NCI-H460 (cell line): ENCODE data around the gene PRDM16. TPM values are rescaled to one million over a fixed set of nuclear protein-coding genes. Genes with fewer than 3 reads are reported as not detected.

Experiments
- DNase-seq: peaks from one replicate; pipeline ENCODE4 v3.0.0-alpha.2; 2016; ENCODE audit warnings: low read depth; ENCODE audit errors: extremely low read depth
- total RNA-seq: library from RNA; depleted of rRNA; stranded (reverse); fragments of >200 nt; shearing (Covaris generic); gene quantifications from 2 replicates; pipeline ENCODE4 v1.2.3, GENCODE V29; 2014

PRDM16 gene
- total RNA-seq, 1 experiment from 2014 or later: 2.2 TPM

GRCh38 chr1:3266870-3267549, 198.0 kb downstream of the PRDM16 start:
- no peak for DNase-seq

GRCh38 chr1:3267550-3268270, 198.7 kb downstream of the PRDM16 start:
- DNase-seq: no peak

GRCh38 chr1:3268281-3268680, 199.3 kb downstream of the PRDM16 start:
- no peak for DNase-seq

- DNase-seq: no peak
Observed at GRCh38 chr1:3270403-3271245, 201.6 kb downstream of the PRDM16 start.

- DNase-seq: no peak
Observed at GRCh38 chr1:3271866-3272265, 202.9 kb downstream of the PRDM16 start.

GRCh38 chr1:3272321-3273045, 203.5 kb downstream of the PRDM16 start:
- DNase-seq: no peak

GRCh38 chr1:3273447-3273846, 204.4 kb downstream of the PRDM16 start:
- no peak for DNase-seq

- no peak for DNase-seq
Observed at GRCh38 chr1:3274972-3275371, 206.0 kb downstream of the PRDM16 start.

GRCh38 chr1:3275471-3276340, 206.7 kb downstream of the PRDM16 start:
- no peak for DNase-seq

- DNase-seq: no peak
Observed at GRCh38 chr1:3276341-3276800, 207.4 kb downstream of the PRDM16 start.

- no peak for DNase-seq
Observed at GRCh38 chr1:3277011-3277471, 208.0 kb downstream of the PRDM16 start.

GRCh38 chr1:3277623-3278022, 208.6 kb downstream of the PRDM16 start:
- DNase-seq: no peak

GRCh38 chr1:3278416-3279181, 209.6 kb downstream of the PRDM16 start:
- DNase-seq: no peak

- DNase-seq: no peak
Observed at GRCh38 chr1:3279182-3279470, 210.1 kb downstream of the PRDM16 start.

- DNase-seq: no peak
Observed at GRCh38 chr1:3281735-3282134, 212.7 kb downstream of the PRDM16 start.

GRCh38 chr1:3282186-3282585, 213.2 kb downstream of the PRDM16 start:
- DNase-seq: no peak

GRCh38 chr1:3282656-3283430, 213.8 kb downstream of the PRDM16 start:
- no peak for DNase-seq

GRCh38 chr1:3283849-3284248, 214.8 kb downstream of the PRDM16 start:
- no peak for DNase-seq
